ENCODE measurements around the gene AK5.

GRCh38 chr1:77582905-77583304 is 301.1 kb downstream of the AK5 start:
- TF ChIP-seq CTCF (IDR thresholded peaks at IDR 0.05) (no peak), ZFX (IDR thresholded peaks at IDR 0.05; ENCODE audit: borderline replicate concordance) (no peak)

All from 22Rv1 (cell line).